ENCODE results near the gene NTN5.

DNA sequence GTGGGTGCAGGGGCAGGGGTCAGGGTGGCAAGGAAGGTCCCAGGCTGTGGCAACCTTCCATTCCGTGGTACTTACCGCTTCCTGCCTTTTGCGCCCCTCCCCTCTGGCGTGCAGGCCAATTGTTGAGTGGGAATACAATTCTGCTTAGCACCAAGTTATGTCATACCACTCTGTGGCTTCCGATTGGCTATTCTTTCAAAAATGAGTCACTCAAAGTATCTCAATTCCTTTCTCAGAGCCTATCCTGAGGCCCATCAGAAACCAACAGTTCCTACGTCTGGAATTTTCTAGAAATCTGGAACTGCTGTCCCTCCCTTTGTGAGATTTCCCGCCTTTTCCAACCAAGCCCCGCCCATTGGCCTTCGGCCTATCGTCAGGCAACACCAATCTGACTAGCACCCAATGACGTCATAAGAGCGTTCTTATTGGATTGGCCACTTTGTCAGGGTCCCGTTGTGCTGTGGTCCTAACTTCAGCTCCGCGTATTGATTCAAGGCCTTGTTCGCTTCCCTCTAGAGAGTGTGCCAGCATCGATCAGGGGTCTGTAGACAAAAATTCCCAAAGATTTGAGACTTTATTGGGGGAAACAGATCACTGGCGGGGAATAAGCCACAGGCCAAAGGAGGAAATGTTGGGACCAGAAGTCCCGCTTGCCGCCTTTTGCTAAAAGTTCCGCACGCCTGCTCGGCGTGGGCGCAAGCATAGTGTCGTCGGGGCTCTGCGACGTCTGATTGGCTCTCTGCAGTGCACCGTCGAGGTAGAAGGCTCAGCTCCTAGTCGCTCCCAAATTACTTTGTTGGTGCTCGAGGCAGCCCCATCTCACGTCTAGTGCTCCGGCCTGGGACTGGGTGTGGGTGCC, 11.7 kb downstream of the NTN5 start:
- TF ChIP-seq EZH2 (IDR thresholded peaks at IDR 0.05; ENCODE audit: borderline replicate concordance, low read length) = no peak
- TF ChIP-seq, protein P1, sequence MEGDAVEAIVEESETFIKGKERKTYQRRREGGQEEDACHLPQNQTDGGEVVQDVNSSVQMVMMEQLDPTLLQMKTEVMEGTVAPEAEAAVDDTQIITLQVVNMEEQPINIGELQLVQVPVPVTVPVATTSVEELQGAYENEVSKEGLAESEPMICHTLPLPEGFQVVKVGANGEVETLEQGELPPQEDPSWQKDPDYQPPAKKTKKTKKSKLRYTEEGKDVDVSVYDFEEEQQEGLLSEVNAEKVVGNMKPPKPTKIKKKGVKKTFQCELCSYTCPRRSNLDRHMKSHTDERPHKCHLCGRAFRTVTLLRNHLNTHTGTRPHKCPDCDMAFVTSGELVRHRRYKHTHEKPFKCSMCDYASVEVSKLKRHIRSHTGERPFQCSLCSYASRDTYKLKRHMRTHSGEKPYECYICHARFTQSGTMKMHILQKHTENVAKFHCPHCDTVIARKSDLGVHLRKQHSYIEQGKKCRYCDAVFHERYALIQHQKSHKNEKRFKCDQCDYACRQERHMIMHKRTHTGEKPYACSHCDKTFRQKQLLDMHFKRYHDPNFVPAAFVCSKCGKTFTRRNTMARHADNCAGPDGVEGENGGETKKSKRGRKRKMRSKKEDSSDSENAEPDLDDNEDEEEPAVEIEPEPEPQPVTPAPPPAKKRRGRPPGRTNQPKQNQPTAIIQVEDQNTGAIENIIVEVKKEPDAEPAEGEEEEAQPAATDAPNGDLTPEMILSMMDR (IDR thresholded peaks at IDR 0.05; ENCODE audit: low read length) = no peak
